Hepatocyte (in vitro differentiated cells): ENCODE data around the gene CD79A. TPM values are rescaled to one million over a fixed set of nuclear protein-coding genes. Genes with fewer than 3 reads are reported as not detected.

Experiments
- DNase-seq: peaks from one replicate; pipeline ENCODE4 v3.0.0-alpha.2; 2016; ENCODE audit warnings: low spot score
- H2AFZ ChIP-seq: fragments of 200-600 bp; sonication (generic); 2 replicates; pipeline ENCODE4 v1.6.0; 2016; ENCODE audit warnings: antibody characterized with exemption, mild to moderate bottlenecking
- H3K27ac ChIP-seq: fragments of 200-600 bp; sonication (generic); 2 replicates; pipeline ENCODE4 v1.5.1; 2016; ENCODE audit warnings: mild to moderate bottlenecking
- H3K27me3 ChIP-seq: fragments of 200-600 bp; sonication (generic); 2 replicates; pipeline ENCODE4 v1.6.1; 2016
- H3K36me3 ChIP-seq: fragments of 200-600 bp; sonication (generic); replicated peaks from 2 replicates; pipeline ENCODE4 v1.5.1; 2016; ENCODE audit warnings: low read depth; ENCODE audit not compliant: insufficient read depth
- H3K4me1 ChIP-seq: fragments of 200-600 bp; sonication (generic); 2 replicates; pipeline ENCODE4 v1.5.1; 2016; ENCODE audit warnings: mild to moderate bottlenecking, moderate library complexity; ENCODE audit not compliant: insufficient read depth
- H3K4me2 ChIP-seq: fragments of 200-600 bp; sonication (generic); 2 replicates; pipeline ENCODE4 v1.6.0; 2016
- H3K4me3 ChIP-seq: fragments of 200-600 bp; sonication (generic); 2 replicates; pipeline ENCODE4 v1.5.1; 2016; ENCODE audit warnings: mild to moderate bottlenecking
- H3K79me2 ChIP-seq: fragments of 200-600 bp; sonication (generic); 2 replicates; pipeline ENCODE4 v1.6.0; 2017; ENCODE audit warnings: mild to moderate bottlenecking
- H3K9me2 ChIP-seq: fragments of 200-600 bp; sonication (generic); replicated peaks from 2 replicates; pipeline ENCODE4 v1.6.0; 2017; ENCODE audit warnings: mild to moderate bottlenecking; ENCODE audit not compliant: insufficient read depth
- H3K9me3 ChIP-seq: fragments of 200-600 bp; sonication (generic); 2 replicates; pipeline ENCODE4 v1.5.1; 2016; ENCODE audit warnings: low read depth, mild to moderate bottlenecking
- H4K20me1 ChIP-seq: fragments of 200-600 bp; sonication (generic); 2 replicates; pipeline ENCODE4 v1.6.0; 2016; ENCODE audit warnings: mild to moderate bottlenecking; ENCODE audit not compliant: insufficient read depth, poor library complexity, severe bottlenecking
- EZH2 ChIP-seq: fragments of 200-600 bp; sonication (generic); IDR thresholded peaks from 2 replicates; pipeline ENCODE4 v1.6.1; 2016; ENCODE audit warnings: antibody characterized with exemption, mild to moderate bottlenecking, borderline replicate concordance
- EZH2phosphoT487 ChIP-seq: fragments of 200-600 bp; sonication (generic); IDR thresholded peaks from one replicate; pipeline ENCODE4 v1.6.1; 2018; ENCODE audit warnings: antibody characterized with exemption, mild to moderate bottlenecking, low read depth, moderate library complexity; ENCODE audit not compliant: unreplicated experiment, severe bottlenecking
- WGBS: methylation state at CpG from one replicate; pipeline ENCODE4 v1.1.6; 2016; ENCODE audit warnings: low lambda C conversion rate; ENCODE audit errors: missing lambda C conversion rate; 5-methylcytosine and 5-hydroxymethylcytosine counted together
- polyA plus RNA-seq: library from polyadenylated mRNA; unstranded; fragments of >200 nt; fragmentation: Nextera tagmentation; extraction: Ambion mirVana; gene quantifications from 2 replicates; pipeline ENCODE4 v1.2.1, GENCODE V29; 2016
- total RNA-seq: library from RNA; depleted of rRNA; stranded (reverse); fragments of >200 nt; gene quantifications from 2 replicates; pipeline ENCODE4 v1.2.3, GENCODE V29; 2014
- TF ChIP-seq, protein P1 (sequence below): fragments of 200-600 bp; sonication (generic); IDR thresholded peaks from 2 replicates; pipeline ENCODE4 v1.5.1; 2016; ENCODE audit warnings: antibody characterized with exemption, mild to moderate bottlenecking; ENCODE audit not compliant: poor library complexity

CD79A gene
- total and polyA plus RNA-seq, 2 experiments from 2014 or later: 0.27 to 0.37 TPM

DNA sequence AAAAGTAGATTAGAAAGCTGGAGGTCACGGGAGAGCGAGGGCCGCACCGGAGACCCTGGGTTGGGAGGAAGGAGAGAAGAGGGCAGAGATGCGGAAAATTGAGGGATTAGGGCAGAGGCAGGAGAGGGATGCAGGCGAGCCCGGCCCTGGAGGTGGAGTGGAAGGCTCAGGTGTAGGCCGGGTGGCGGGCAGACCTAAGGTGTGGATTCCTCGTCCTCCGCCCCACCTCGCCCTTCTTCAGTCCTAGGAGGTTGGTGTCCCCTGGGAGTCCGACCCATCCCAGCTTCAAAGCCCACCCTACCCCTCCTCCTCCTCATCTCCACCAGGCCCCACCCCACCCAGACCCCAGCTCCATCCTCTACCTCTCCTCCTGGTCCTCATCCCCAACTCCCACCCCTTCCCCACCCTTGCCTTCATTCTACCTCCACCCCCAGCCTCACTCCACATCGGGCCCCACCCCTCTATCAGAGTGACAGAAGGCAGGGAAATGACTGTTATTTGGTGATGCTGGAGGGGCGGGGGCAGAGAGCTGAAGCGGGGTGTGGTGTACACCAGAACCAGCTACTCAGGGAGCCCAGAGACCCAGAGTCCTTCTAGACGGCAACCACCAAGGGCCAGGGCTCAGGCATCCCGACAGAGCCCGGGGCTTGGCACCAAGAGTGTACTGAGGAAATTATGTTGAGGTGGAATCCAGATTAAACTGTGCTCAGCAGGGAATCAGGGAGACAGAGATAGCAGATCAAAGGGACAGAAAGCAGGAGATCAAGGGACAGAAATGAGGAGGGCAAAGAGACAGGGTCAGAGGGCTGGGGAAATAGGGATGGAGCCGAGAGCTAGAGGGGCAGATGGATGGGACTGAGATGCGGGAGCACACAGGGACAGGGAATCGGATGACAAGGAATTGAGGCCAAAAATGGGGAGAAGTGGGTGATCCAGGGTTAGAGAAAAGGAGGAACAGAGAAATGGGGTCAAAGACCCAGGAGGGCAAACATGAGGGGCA lies 44.8 kb downstream of the CD79A start:
- no peak overlapping the region for H3K4me2 ChIP-seq
- no peaks in the 10 kb centered on the region for H3K36me3 ChIP-seq
- H2AFZ ChIP-seq: no peak overlapping the region
- no peaks in the 10 kb centered on the region for H3K79me2 ChIP-seq
- H3K4me3 ChIP-seq: no peak overlapping the region
- H3K4me1 ChIP-seq: no peaks in the 10 kb centered on the region
- no peak for DNase-seq
- H3K9me2 ChIP-seq: no peaks in the 10 kb centered on the region
- TF ChIP-seq, protein P1, sequence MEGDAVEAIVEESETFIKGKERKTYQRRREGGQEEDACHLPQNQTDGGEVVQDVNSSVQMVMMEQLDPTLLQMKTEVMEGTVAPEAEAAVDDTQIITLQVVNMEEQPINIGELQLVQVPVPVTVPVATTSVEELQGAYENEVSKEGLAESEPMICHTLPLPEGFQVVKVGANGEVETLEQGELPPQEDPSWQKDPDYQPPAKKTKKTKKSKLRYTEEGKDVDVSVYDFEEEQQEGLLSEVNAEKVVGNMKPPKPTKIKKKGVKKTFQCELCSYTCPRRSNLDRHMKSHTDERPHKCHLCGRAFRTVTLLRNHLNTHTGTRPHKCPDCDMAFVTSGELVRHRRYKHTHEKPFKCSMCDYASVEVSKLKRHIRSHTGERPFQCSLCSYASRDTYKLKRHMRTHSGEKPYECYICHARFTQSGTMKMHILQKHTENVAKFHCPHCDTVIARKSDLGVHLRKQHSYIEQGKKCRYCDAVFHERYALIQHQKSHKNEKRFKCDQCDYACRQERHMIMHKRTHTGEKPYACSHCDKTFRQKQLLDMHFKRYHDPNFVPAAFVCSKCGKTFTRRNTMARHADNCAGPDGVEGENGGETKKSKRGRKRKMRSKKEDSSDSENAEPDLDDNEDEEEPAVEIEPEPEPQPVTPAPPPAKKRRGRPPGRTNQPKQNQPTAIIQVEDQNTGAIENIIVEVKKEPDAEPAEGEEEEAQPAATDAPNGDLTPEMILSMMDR: no peak
- TF ChIP-seq EZH2 (no peak), EZH2phosphoT487 (no peak)
- no peak overlapping the region for H3K27ac ChIP-seq
- H3K9me3 ChIP-seq: no peaks in the 10 kb centered on the region
- H4K20me1 ChIP-seq: no peaks in the 10 kb centered on the region
- H3K27me3 ChIP-seq: peaks cover 74% of the 10 kb centered on the region
- 32% methylated on average over 16 of the region's 22 CpGs for WGBS

DNA sequence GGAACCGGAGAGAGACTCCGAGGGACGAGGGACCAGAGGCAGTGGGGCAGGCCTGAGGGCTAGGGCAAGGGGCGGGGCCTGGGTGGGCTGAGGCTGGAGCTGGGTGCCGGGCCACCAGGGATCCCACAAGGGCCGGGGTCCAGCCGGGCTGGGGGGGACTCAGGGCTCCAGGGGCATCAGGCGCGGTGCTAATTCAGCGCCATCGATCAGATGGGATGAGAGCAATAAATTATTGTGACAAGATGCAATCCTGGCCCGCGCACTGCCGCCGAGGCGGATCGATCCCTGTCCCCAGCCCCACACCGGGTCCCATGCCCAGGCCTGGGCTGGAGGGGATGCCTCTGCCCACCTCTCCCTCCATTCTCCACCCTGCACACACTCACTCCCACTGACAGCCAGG lies 45.5 kb downstream of the CD79A start:
- H3K4me3 ChIP-seq: no peak overlapping the region
- H3K27me3 ChIP-seq: peaks cover 74% of the 10 kb centered on the region
- H3K4me2 ChIP-seq: no peak overlapping the region
- H3K79me2 ChIP-seq: no peaks in the 10 kb centered on the region
- no peaks in the 10 kb centered on the region for H3K9me3 ChIP-seq
- H2AFZ ChIP-seq: no peak overlapping the region
- H3K9me2 ChIP-seq: no peaks in the 10 kb centered on the region
- no peaks in the 10 kb centered on the region for H3K4me1 ChIP-seq
- H3K36me3 ChIP-seq: no peaks in the 10 kb centered on the region
- H3K27ac ChIP-seq: no peak overlapping the region
- no peak for DNase-seq
- WGBS: 55% methylated on average over 17 of the region's 18 CpGs
- no peaks in the 10 kb centered on the region for H4K20me1 ChIP-seq
- TF ChIP-seq EZH2: no peak

DNA sequence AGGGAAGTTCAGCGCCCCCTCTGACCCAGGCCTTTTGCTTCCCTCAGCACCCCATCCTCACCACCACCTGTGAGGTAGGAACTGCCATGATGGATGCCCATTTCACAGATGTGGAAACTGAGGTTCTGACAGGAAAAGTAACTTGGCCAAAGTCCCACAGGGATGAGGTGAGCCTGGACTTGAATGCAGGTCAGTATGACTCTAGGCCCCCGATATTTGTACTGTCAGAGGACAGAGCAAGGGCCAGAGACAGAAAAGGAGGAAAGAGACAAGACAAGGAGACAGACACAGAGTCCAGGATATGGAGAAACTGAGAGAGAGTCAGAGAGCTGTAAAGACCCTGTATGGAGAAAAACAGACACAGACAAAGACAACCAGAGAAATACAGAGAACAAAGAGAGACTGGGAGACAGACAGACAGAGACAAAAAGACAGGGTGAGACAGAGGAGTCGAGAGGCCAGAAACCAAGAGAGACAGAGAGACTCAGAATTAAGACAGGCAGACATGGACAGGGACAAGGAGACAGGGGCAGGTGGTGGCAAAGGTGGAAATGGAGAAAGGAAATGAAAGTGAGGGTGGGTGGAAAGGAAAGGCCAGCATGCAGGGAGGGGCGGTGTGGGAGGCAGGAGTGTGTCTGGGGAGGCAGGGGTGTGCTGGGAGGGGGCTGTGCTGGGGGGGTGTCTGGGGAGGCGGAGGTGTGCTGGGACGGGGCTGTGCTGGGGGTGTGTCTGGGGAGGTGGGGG lies 46.1 kb downstream of the CD79A start:
- TF ChIP-seq, protein P1: no peak
- no peak for TF ChIP-seq EZH2
- TF ChIP-seq EZH2phosphoT487: no peak
- H4K20me1 ChIP-seq: no peaks in the 10 kb centered on the region
- H3K9me2 ChIP-seq: no peaks in the 10 kb centered on the region
- H2AFZ ChIP-seq: no peak overlapping the region
- H3K9me3 ChIP-seq: no peaks in the 10 kb centered on the region
- H3K27ac ChIP-seq: no peak overlapping the region
- H3K4me2 ChIP-seq: no peak overlapping the region
- H3K36me3 ChIP-seq: no peaks in the 10 kb centered on the region
- H3K4me3 ChIP-seq: no peak overlapping the region
- H3K27me3 ChIP-seq: peaks cover 75% of the 10 kb centered on the region
- DNase-seq: no peak
- H3K4me1 ChIP-seq: peaks cover 5% of the 10 kb centered on the region
- H3K79me2 ChIP-seq: no peaks in the 10 kb centered on the region
- 63% methylated on average over 4 of the region's 6 CpGs for WGBS
